ENCODE results near the gene HNRNPU.

- TF ChIP-seq, protein P1, sequence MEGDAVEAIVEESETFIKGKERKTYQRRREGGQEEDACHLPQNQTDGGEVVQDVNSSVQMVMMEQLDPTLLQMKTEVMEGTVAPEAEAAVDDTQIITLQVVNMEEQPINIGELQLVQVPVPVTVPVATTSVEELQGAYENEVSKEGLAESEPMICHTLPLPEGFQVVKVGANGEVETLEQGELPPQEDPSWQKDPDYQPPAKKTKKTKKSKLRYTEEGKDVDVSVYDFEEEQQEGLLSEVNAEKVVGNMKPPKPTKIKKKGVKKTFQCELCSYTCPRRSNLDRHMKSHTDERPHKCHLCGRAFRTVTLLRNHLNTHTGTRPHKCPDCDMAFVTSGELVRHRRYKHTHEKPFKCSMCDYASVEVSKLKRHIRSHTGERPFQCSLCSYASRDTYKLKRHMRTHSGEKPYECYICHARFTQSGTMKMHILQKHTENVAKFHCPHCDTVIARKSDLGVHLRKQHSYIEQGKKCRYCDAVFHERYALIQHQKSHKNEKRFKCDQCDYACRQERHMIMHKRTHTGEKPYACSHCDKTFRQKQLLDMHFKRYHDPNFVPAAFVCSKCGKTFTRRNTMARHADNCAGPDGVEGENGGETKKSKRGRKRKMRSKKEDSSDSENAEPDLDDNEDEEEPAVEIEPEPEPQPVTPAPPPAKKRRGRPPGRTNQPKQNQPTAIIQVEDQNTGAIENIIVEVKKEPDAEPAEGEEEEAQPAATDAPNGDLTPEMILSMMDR (IDR thresholded peaks at IDR 0.05; ENCODE audit: insufficient read depth, low read length), result no peak
- TF ChIP-seq, protein P2, sequence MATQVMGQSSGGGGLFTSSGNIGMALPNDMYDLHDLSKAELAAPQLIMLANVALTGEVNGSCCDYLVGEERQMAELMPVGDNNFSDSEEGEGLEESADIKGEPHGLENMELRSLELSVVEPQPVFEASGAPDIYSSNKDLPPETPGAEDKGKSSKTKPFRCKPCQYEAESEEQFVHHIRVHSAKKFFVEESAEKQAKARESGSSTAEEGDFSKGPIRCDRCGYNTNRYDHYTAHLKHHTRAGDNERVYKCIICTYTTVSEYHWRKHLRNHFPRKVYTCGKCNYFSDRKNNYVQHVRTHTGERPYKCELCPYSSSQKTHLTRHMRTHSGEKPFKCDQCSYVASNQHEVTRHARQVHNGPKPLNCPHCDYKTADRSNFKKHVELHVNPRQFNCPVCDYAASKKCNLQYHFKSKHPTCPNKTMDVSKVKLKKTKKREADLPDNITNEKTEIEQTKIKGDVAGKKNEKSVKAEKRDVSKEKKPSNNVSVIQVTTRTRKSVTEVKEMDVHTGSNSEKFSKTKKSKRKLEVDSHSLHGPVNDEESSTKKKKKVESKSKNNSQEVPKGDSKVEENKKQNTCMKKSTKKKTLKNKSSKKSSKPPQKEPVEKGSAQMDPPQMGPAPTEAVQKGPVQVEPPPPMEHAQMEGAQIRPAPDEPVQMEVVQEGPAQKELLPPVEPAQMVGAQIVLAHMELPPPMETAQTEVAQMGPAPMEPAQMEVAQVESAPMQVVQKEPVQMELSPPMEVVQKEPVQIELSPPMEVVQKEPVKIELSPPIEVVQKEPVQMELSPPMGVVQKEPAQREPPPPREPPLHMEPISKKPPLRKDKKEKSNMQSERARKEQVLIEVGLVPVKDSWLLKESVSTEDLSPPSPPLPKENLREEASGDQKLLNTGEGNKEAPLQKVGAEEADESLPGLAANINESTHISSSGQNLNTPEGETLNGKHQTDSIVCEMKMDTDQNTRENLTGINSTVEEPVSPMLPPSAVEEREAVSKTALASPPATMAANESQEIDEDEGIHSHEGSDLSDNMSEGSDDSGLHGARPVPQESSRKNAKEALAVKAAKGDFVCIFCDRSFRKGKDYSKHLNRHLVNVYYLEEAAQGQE (IDR thresholded peaks at IDR 0.05; ENCODE audit: insufficient replicate concordance, low read depth), result no peak
These were observed 48.7 kb downstream of the HNRNPU start for GRCh38 chr1:244815600-244816099.
